HepG2 (cell line): ENCODE measurements around the gene WIPF2. TPM values are rescaled to one million over a fixed set of nuclear protein-coding genes. Genes with fewer than 3 reads are reported as not detected.

Experiments used
- ATF6 ChIP-seq: sonication (generic); formaldehyde crosslinking; conservative IDR thresholded peaks from 2 replicates; pipeline ENCODE4 v1.4.0; 2020; ENCODE audit warnings: missing genetic modification reagents
- GATA4 ChIP-seq: sonication (generic); IDR thresholded peaks from 2 replicates; pipeline ENCODE4 v1.6.1; 2016; ENCODE audit warnings: antibody characterized with exemption, low read depth, borderline replicate concordance
- NFKBIZ ChIP-seq: IDR thresholded peaks from 2 replicates; pipeline ENCODE4 v1.6.1; 2018; ENCODE audit warnings: missing genetic modification reagents, missing compliant biosample characterization
- NR0B2 ChIP-seq: sonication (generic); formaldehyde crosslinking; IDR thresholded peaks from 2 replicates; pipeline ENCODE4 v1.4.0; 2020; ENCODE audit warnings: mild to moderate bottlenecking, missing genetic modification reagents
- PLRG1 ChIP-seq: fragments of 450-650 bp; conservative IDR thresholded peaks from 2 replicates; pipeline ENCODE4 v1.6.1; 2016
- SRSF1 ChIP-seq: fragments of 200-400 bp; formaldehyde crosslinking; optimal IDR thresholded peaks from 2 replicates; pipeline ENCODE3; 2017; ENCODE audit warnings: mild to moderate bottlenecking, low read depth, low read length, moderate library complexity
- THAP9 ChIP-seq: sonication (generic); formaldehyde crosslinking; IDR thresholded peaks from 2 replicates; pipeline ENCODE4; 2020; ENCODE audit warnings: missing genetic modification reagents, mild to moderate bottlenecking, borderline replicate concordance
- YEATS4 ChIP-seq: sonication (generic); formaldehyde crosslinking; IDR thresholded peaks from 2 replicates; pipeline ENCODE4 v1.4.0; 2020; ENCODE audit warnings: missing genetic modification reagents, borderline replicate concordance
- ZBTB26 ChIP-seq: IDR thresholded peaks from 2 replicates; pipeline ENCODE4 v1.6.1; 2016; ENCODE audit warnings: missing compliant biosample characterization, missing genetic modification reagents, borderline replicate concordance
- ZFP37 ChIP-seq: sonication (generic); formaldehyde crosslinking; IDR thresholded peaks from 2 replicates; pipeline ENCODE4 v1.4.0; 2020; ENCODE audit warnings: missing genetic modification reagents, borderline replicate concordance
- ZIK1 ChIP-seq: sonication (generic); formaldehyde crosslinking; IDR thresholded peaks from 2 replicates; pipeline ENCODE4 v1.5.0; 2020; ENCODE audit warnings: mild to moderate bottlenecking, low read depth, missing genetic modification reagents, borderline replicate concordance
- ZNF674 ChIP-seq: sonication (generic); formaldehyde crosslinking; IDR thresholded peaks from 2 replicates; pipeline ENCODE4 v1.5.0; 2020; ENCODE audit warnings: low read depth, mild to moderate bottlenecking, missing genetic modification reagents
- polyA plus RNA-seq, 8 experiments: library from polyadenylated mRNA; depleted of rRNA in 3 of 8; stranded (reverse) in 7 of 8; unstranded in 1 of 8; fragments of >200 nt; fragmentation: Illumina TruSeq in 4 of 8; extraction: Trizol in 4 of 8; gene quantifications; 2 replicates each; pipeline versions ENCODE4 v1.2.1 to v1.2.3, GENCODE V29; 2011 to 2016; ENCODE audit warnings: low read depth in 4 of 8, missing spikeins in 1 of 8, mixed read lengths in 1 of 8; ENCODE audit not compliant: insufficient read depth in 1 of 8
- total RNA-seq, 5 experiments: library from RNA; depleted of rRNA; stranded (reverse); fragments of >200 nt; fragmentation: Illumina TruSeq; extraction: Trizol; gene quantifications; 2 replicates each; pipeline ENCODE4 v1.2.3, GENCODE V29; 2016; ENCODE audit warnings: low read depth in 1 of 5
- TF ChIP-seq, protein P1 (sequence below): sonication (generic); formaldehyde crosslinking; IDR thresholded peaks from 2 replicates; pipeline ENCODE4 v1.5.1; 2020; ENCODE audit warnings: mild to moderate bottlenecking, missing genetic modification reagents, borderline replicate concordance
- TF ChIP-seq, protein P2 (sequence below): sonication (generic); formaldehyde crosslinking; IDR thresholded peaks from 2 replicates; pipeline ENCODE4 v1.5.0; 2020; ENCODE audit warnings: missing genetic modification reagents
- TF ChIP-seq, protein P3 (sequence below): IDR thresholded peaks from 2 replicates; pipeline ENCODE4 v1.6.1; 2016; ENCODE audit warnings: control low read depth

Gene WIPF2
- total and polyA plus RNA-seq, 2 of the 13 experiments (the other 11 are each of a cell fraction or from before 2014, with no cell fraction given) = 7.2 to 10.8 TPM

- TF ChIP-seq ZNF674 (CRISPR knock-in tag) (no peak), ATF6 (CRISPR knock-in tag) (no peak), NR0B2 (CRISPR knock-in tag) (peak; percentile 92; the same call in 1 of the 2 replicates), PLRG1 (no peak), YEATS4 (peak; percentile 83), THAP9 (CRISPR knock-in tag) (peak; percentile 86; the same call in 1 of the 2 replicates), ZFP37 (CRISPR knock-in tag) (no peak), ZIK1 (0 out of 2 replicates have a peak, but pooled peaks have one; percentile 58), GATA4 (no peak), SRSF1 (peak; percentile 37), NFKBIZ (CRISPR knock-in tag) (peak; percentile 85; the same call in 1 of the 2 replicates), ZBTB26 (CRISPR knock-in tag) (peak; percentile 22; the same call in 1 of the 2 replicates)
- TF ChIP-seq, protein P1, sequence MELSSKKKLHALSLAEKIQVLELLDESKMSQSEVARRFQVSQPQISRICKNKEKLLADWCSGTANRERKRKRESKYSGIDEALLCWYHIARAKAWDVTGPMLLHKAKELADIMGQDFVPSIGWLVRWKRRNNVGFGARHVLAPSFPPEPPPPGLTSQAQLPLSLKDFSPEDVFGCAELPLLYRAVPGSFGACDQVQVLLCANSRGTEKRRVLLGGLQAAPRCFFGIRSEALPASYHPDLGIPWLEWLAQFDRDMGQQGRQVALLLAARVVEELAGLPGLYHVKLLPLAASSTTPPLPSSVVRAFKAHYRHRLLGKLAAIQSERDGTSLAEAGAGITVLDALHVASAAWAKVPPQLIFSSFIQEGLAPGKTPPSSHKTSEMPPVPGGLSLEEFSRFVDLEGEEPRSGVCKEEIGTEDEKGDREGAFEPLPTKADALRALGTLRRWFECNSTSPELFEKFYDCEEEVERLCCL (CRISPR knock-in tag) = no peak; the same call in 1 of the 2 replicates
- TF ChIP-seq, protein P2, sequence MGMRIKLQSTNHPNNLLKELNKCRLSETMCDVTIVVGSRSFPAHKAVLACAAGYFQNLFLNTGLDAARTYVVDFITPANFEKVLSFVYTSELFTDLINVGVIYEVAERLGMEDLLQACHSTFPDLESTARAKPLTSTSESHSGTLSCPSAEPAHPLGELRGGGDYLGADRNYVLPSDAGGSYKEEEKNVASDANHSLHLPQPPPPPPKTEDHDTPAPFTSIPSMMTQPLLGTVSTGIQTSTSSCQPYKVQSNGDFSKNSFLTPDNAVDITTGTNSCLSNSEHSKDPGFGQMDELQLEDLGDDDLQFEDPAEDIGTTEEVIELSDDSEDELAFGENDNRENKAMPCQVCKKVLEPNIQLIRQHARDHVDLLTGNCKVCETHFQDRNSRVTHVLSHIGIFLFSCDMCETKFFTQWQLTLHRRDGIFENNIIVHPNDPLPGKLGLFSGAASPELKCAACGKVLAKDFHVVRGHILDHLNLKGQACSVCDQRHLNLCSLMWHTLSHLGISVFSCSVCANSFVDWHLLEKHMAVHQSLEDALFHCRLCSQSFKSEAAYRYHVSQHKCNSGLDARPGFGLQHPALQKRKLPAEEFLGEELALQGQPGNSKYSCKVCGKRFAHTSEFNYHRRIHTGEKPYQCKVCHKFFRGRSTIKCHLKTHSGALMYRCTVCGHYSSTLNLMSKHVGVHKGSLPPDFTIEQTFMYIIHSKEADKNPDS = no peak
- TF ChIP-seq, protein P3, sequence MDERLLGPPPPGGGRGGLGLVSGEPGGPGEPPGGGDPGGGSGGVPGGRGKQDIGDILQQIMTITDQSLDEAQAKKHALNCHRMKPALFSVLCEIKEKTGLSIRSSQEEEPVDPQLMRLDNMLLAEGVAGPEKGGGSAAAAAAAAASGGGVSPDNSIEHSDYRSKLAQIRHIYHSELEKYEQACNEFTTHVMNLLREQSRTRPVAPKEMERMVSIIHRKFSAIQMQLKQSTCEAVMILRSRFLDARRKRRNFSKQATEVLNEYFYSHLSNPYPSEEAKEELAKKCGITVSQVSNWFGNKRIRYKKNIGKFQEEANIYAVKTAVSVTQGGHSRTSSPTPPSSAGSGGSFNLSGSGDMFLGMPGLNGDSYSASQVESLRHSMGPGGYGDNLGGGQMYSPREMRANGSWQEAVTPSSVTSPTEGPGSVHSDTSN (CRISPR knock-in tag) = 0 out of 2 replicates have a peak, but pooled peaks have one; percentile 36
Measured at GRCh38 chr17:40287494-40288369, 68.6 kb downstream of the WIPF2 start, which contains the start of gene CDC6 (continued).
